GM18909 (cell line): ENCODE data around the gene PNPLA2.

ENCODE experiments used
- ATAC-seq: cut with Tn5 transposase; IDR thresholded peaks from one replicate; pipeline ENCODE4 v1.9.1; 2021; ENCODE audit warnings: mild to moderate bottlenecking; ENCODE audit not compliant: unreplicated experiment, poor library complexity

Gene PNPLA2

DNA sequence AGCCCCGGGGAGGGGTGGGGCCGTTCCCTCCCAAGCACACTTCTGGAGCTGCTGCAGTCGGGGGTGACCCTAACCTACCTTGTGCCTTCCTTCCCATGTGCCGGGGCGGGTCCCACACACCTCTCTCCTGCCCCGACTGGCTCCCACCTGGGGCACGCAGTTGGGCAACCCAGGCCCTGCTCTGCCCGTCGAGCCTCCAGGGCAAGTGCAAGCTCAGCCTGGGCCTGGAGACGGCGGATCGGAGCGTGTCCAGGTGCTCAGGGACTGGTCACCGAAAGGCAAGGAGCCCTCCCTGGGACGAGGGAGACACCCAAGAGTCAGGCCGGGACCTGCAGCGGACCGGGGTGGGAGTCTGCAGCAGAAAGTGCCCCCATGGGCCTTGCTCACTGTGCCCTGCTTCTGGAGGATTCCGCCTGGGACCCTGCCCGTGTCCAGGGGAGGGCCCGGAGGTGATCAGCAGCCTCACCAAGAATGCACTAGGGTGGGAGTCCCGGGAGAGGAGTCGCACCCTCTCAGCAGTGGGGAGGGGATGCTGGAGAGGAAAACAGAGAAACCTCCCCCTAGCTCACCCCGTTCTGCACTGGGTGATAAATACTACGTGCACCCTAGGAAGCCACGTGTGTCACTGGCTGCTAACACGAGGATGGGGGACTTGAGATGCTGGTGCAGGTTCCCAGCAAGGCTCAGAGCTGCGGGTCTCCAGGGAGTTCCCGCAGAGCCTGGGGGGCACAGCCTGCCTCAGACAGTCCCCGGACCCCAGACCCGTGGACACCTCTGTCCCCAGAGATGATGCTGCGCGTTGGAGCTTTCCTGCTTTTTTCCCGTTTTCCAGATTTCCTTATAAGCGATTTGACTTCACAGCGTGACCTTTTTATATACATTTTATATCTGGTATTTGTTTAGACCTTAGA is 36.2 kb upstream of the PNPLA2 start:
- no peak for ATAC-seq

DNA sequence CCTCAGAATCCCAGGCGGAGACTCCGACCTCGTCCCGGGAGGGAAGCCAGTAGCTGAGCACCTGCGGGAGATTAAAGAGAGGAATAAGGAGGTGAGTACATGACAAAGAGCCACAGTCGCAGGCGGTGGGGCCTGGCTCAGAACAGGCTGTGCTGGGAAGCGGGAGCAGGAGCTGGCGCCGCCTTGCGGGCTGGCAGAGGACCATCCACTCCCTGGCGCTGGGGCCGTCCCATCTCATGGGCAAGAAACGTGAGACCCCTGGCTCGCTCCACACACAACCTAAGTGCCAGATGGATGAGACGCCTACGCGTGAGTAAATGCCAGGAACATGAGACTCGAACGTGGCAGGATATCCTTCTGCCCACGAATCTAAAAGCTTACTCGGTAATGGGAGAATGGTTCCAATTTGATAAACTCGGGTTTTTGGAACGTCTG is 35.1 kb upstream of the PNPLA2 start:
- no peak for ATAC-seq

- ATAC-seq: no peak
Measured at GRCh38 chr11:786235-787083, 32.3 kb upstream of the PNPLA2 start.

GRCh38 chr11:787084-787675 is 31.5 kb upstream of the PNPLA2 start:
- no peak for ATAC-seq

DNA sequence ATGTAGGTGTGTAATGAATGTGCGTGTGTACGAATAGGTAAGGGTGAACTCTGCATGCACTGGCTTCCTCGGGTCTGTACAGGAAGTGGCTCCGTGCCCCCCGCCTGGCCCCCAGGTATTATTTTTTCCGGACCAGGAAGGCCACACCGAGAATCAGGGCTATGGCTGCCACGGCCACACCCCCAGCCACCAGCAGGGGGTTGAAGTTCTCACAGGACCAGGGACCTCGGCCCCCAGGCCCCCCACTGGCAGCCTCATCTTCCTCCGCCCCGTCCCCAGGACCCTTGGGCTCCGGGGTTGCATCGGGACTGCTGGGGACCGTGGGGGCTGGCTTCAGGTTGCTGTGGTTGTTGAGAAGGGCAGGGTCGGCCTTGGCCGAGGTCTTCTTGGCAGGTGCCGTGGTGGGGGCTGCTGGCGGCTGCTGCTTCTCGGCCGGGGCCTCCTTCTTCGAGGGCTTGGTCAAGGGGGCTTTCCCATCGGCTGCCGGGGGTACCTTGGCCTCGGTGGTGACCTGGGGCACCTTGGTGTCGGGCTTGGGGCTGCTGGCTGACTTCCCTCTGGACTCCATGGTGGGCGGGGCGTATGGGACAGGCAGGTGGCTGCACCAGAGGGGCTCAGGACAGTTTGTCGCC is 30.6 kb upstream of the PNPLA2 start:
- ATAC-seq: no peak

GRCh38 chr11:788953-789940 is 29.5 kb upstream of the PNPLA2 start:
- no peak for ATAC-seq

DNA sequence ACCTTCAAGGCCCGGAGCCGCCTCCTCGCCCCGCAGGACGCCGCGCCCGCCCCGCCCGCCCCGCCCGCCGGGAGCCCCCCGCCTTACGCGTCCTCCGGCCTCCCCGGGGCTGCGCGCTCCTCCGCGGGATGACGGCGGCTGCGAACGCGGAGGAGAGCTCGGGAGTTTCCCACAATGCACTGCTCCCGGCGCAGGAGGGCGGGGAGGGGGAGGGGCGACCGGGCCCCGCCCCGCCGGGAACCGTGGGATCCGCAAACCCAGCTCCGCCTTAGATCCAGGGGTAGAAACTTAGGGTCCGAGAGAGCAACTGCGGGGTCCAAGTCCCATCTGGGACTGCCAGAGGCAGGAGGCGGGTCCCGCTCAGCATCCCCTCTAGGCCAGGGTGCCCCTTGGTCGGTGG is 28.8 kb upstream of the PNPLA2 start, which contains the start of gene CEND1:
TSS of gene CEND1 (minus strand) at position 148 of the 400 bp plus-strand sequence. CDS start 1,514 bp downstream, outside the sequence.
- ATAC-seq: no peak

DNA sequence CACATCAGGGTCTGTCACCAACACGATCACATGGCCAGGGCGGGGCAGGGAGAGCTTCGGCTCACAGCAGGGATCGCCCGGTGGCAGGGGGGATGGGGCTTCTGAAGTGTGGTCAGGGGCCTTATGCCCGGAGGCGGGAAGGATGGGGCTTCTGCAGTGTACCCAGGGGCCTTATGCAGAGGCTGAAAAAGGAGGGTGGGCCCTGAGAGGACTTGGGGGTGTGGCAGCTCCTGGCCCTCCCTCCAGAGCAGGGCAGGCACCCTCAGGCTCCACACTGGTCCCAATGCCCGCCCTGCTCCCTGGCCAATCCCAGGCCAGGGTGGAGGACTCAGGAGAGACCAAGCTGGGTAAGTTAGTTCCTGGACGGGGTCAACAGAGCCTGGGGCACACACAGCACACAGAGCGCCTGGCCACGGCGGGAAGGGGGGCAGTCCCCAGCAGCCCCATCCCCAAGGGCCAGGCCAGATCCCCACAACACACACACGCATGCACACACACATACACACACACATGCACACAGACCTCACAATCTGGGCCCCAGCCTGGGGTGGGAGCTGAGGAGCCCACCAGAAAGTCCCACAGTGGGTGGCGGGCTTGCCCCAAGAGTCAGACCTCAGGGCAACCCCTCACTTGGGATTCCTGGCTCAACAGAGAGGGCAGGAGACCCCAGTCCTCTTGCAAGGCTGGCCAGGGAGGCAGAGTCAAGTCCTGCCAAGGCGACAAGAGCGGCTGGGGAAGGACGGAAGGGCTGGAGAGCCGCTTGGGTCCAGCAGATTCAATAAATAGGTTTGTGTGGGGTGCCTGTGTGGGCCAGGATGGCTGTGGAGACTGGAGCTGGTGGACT is 27.8 kb upstream of the PNPLA2 start:
- ATAC-seq: no peak

GRCh38 chr11:791658-792534 is 26.8 kb upstream of the PNPLA2 start:
- ATAC-seq: no peak

- ATAC-seq: no peak
Measured at GRCh38 chr11:792535-792821, 26.2 kb upstream of the PNPLA2 start.

- ATAC-seq: no peak
Measured at GRCh38 chr11:792873-793272, 25.8 kb upstream of the PNPLA2 start.

DNA sequence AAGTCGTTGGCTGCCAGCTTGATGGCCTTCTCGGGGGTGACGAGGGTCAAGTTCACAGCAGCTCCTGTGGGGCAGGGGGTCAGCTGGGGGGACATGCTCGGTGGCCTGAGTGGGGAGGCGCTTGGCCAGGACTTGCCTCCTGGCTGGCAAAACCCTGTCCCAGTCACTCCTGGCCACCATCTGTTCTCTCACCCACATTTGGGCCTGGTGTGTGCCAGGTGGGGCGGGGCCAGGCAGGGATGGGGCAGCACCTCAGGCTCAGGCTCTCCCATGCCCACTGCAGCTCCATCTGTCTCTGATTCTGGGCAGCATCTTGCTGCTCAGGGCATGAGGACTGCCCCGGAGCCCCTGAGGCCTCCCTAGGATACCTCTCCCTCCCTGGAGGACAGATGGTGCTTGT is 25.2 kb upstream of the PNPLA2 start:
- ATAC-seq: no peak

- ATAC-seq: no peak
Measured at GRCh38 chr11:794013-794765, 24.5 kb upstream of the PNPLA2 start.

GRCh38 chr11:794766-795633 is 23.7 kb upstream of the PNPLA2 start:
- no peak for ATAC-seq

DNA sequence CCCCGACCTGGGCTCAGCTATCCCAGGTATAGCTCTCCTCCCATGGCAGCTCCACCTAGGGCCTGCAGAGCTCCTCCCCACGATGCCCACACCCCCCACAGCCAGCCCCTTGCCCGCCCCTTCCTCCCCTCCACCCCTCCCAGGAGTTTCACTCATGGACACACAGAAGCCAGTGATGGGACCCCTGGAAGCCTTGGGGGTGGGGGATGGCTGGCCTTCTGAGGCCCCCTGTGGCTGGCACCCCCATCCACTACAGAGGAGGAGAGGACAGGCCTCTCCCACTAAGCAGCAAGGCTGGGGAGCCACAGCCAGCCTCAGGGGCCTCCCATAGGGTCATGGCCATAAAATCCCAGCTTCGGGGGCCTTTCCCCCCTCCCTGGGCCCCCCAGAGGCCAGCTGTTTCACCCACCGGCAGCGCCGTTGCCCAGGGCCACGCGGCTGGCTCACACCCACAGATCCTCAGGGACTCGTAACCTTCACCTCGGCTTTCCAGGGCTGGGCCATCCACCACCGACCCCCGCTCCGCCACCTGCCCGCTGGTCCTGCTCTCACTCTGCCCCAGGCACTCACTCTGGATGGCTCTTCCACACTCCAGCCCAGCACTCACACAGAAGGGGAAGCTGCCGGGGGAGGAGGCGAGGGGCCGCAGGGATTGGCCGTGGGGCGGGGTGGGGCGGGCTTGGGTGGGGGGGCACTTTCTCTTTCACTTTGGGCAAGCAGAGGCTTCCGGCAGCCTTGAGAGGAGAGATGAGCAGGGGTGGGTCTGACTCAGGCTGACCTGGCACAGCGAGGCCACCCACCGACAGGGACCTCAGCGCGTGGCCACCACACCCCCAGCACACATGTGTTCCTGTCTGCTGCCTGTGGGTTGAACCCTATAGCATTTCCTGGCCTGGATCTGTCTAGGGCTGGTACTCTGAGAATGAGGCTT is 22.8 kb upstream of the PNPLA2 start:
- no peak for ATAC-seq
